ENCODE results near the gene FCRLB.
"Not testable (repeated sequence)": the region's sequence is repeated elsewhere in the genome, so short reads cannot be mapped to it uniquely, and the experiment has no call there.

FCRLB gene

DNA sequence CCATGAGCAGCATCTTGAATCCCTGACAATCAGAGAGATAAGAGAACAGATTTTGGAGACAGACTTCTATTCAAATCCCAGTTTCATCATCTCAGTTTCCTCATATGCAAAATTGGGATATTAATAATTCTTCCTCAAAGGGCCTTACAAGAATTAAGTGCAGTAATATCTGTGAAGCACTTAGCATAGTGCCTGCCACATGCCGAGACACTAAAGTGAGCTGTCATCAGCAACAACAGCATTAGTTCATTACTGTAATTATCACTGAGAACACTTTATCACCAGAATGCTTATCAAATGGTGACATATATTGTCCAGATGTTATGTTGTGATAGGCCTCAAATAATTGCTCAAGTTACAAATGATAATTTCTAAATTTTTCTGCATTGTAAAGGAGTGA, 922 bp upstream of the FCRLB start:
- DNase-seq, result no peak

DNA sequence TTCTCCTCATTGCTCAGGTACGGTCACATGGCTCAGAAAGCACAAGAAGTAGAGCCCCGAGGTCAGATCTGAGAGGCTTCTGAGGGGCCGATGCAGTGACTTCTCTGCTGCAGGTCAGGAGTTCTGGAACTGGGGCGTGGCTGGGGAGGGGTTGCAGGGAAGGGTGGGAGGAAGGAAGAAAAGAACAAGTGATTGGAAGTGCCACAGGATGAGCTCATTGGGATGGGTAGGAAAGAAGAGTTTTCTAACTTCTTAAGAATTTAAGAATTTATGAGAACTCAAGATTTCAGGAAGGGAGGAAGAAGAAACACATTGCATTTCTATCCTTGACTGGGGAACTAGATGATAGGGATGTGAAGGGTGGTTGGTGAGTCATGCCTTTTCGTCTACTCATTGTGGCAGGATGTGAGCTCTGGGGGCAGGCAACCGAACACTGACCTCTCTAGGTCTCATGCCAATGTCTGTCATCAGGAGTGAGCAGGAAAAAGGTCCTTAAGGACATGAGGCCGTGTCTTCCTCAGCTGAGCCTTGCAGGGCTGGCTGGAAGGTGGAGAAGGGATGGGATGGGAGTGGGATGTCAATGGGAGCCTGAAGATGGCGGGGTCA, 497 bp downstream of the FCRLB start:
- DNase-seq, result no peak

DNA sequence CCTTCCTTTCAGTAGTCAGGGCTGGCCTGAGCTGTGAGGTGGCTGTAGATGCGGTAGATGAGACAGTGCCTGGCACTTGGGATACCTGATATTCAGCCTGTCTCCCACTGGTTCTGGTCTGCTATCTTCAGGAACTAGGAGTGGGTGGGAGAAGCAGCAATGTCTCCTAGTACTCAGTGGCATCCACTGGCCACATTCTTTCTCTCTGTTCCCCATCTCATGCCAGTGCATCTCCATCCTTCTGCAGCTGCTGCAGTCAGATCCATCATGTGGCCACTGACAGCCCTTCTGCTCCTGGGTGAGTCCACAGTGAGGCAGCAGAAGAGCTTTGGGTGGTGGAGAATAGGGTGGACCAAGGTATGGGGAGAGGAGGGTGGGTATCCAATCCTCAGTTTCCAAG, 1.1 kb downstream of the FCRLB start:
- no peak for DNase-seq

DNA sequence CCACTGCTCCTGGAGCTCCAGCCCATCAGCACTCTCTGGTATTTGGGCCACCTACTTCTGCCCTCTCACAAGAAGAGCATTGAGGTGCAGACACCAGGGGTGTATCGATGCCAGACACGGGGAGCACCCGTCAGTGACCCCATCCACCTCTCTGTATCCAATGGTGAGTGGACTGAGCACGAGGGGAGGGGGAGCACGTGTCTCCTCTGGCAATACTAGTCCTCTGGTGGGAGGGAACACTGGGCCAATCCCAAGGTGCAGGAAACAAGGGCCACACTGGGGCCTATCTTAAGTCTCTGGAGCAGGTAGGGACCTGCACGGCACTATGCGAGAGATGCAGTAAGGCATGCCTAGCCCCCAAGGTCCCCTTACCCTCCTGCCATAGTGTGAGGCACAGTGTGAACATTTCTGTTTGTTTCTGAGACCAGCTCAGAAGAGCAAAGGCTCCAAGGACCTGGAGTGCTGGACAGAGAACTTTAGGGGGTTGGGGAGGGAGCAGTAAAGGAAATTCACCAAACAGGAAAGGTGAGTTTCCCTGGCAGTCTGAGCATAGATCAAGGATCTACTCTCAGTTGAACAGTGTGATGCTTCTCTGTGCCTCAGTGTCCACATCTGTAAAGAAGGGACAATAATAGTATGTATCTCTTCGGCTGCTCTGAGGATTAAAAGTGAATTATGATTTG, 2.3 kb downstream of the FCRLB start:
- no peak for DNase-seq

DNA sequence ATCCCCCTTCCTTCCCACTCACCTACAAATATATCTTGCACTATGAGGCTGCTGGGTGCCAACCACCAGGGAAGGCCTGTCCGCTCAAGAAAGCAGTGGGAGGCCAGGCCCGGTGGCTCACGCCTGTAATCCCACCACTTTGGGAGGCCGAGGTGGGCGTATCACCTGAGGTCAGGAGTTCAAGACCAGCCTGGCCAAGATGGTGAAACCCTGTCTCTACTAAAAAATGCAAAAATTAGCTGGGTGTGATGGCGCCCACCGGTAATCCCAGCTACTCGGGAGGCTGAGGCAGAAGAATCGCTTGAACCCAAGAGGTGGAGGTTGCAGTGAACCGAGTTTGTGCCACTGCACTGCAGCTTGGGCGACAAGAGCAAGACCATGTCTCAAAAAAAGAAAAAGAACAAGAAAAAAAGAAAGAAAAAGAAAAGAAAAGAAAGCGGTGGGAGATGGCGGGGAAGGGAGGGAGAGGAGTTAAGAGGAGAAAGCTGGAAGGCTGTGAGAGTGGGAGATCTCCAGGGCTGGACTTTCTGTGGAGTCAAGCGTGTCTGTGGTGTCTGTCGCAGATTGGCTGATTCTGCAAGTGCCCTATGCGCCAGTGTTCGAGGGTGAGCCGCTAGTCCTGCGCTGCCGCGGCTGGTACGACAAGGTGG, 4.0 kb downstream of the FCRLB start:
- DNase-seq, result not testable (repeated sequence)

DNA sequence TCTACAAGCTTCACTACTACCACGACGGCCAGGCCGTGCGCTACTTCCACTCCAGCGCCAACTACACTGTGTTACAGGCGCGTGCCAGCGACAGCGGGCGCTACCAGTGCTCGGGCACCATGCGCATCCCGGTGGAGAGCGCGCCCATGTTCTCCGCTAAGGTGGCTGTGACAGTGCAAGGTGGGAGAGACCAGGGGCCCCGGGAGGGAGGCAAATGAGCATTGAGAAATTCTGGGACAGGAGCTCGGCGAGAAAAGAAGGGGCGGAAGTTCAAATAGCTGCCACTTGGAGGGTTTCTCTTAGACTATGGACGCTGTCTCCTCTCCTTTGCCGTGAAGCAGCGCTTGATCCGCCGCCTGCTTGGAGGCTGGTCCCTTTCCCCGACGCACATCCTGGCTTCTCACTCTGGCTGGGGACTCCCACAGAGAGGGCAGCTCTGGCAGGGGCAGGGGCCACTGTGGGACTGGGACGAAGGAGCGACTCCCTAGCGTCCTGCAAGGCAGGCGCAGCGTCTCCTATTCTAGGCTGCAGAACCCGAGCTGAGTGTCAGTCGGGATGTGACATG, 4.6 kb downstream of the FCRLB start:
- DNase-seq, result peak; percentile 12 to 37

DNA sequence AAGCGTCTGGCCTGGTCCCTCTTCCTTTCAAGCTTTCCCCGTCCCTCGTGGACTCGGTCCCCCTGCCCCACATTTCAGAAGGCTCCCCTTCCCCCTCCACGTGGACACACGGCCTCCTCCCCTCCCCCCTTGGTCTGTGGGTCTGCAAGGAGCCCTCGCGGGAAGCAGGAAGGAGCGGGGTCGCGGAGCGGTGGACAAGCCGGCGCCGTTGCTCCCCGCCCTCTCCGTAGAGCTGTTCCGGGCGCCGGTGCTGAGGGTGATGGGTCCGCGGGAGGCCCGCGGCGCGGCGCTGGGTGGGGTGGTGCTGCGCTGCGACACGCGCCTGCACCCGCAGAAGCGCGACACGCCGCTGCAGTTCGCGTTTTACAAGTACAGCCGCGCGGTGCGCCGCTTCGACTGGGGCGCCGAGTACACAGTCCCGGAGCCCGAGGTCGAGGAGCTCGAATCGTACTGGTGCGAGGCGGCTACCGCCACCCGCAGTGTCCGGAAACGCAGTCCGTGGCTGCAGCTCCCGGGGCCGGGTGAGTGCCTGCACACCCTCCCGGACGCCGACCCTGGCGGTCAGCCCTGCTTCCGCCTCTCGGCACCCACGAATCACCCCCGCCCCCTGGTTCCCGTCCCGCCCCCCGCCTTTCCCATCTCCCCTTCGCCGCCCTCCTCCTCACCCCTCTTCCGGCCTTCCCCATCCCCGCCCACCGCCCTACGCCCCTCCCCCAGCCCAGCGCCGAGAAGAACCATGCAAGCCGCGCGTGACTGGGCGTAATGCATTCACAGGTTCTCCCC, 5.3 kb downstream of the FCRLB start:
- DNase-seq, result peak; percentile 56 to 59

DNA sequence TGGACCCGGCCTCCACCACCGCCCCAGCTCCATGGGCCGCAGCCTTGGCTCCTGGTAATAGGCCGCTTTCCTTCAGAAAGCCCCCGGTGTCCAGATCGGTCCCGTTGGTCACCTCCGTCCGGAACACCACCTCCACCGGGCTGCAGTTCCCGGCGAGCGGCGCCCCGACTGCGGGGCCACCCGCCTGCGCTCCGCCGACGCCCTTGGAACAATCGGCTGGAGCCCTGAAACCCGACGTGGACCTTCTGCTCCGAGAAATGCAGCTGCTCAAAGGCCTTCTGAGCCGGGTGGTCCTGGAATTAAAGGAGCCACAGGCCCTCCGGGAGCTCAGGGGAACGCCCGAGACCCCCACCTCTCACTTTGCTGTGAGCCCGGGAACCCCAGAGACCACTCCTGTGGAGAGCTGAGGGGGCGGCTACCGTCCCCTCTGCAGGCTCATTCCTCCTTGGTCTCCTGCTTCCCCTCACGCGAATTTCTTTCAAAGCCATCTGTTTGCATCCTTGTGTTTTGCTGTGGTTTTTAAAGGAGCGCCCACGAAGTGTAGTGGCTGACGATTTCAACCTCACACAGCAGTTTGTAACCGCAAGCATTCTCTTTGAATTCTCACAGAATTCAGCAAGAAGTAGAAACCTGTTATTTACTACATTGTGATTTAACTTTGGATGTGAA, 6.0 kb downstream of the FCRLB start:
- no peak for DNase-seq

DNA sequence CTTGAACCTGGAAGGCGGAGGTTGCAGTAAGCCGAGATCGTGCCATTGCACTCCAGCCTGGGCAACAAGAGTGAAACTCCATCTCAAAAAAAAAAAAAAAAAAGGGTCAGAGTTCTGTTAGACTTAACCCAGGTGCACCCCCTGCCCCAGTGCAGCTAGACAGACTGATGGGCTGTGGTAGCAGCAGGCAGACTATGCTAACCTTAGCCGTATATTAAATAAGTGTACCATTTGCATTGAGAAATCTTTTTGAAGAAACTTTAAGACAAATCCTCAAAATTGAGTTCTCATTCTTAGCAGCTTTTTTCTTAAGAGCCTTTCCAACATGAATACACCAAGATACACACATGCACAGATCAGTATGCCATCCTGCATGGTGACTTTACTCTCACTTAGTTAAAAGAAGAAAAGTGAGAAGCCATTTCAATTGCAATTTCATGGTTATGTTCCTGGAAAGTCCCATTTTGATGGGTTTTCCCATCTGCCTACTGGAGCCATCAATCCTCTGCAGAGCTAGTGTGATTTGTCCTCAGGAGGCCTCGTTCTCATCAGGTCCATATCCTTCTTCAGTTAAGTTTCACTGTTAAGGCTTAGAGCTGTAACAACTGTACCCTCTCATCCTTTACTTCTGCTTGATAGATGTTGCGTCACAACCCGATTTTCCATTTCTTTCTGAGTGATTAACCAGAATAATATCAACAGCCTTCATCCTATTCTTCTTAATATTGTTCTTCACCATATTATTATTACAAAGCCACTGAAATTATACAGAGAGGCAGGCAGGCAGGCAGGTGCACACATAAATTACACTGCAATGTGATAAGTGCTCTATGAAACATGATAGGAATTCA, 7.3 kb downstream of the FCRLB start:
- no peak for DNase-seq

DNA sequence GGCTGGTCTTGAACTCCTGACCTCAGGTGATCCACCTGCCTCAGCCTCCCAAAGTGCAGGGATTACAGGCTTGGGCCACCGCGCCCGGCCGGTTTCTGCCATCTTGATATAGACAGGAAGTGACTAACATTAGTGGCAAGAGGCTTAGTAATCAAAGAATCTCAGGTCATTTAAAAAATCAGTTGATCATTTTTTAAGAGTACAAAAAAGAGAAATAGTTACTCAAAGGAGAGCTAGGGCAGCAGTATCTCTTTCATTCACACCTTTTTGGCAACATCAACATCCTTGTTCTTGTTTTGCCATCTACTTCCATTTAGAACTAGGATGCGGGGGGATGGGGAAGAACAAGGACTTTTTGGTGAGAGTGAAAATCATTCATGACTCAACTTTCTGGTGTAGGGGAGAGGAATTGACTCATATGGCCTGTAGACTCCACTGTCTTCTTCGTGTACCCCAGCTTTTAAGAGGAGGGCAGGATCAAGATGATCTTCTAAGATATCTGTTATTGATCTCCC, 8.8 kb downstream of the FCRLB start:
- no peak for DNase-seq

DNA sequence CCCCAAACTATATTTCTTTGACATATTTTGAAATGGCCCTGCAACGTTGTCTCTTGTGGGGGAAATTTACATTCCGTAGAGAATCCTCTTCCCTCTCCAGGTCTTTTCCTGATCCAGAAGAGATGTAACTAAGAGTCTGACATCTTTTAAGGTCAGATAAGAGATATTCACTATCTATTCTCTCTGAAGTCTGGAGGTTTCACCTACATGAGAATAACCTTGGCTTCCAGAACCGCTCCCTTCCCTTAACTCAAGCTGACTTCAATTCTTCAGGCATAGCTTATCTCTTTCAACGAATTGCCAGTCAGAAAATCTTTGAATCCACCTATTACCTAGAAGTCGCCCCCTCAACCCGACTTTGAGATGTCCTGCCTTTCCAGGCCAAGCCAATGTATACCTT, 9.9 kb downstream of the FCRLB start:
- no peak for DNase-seq

DNA sequence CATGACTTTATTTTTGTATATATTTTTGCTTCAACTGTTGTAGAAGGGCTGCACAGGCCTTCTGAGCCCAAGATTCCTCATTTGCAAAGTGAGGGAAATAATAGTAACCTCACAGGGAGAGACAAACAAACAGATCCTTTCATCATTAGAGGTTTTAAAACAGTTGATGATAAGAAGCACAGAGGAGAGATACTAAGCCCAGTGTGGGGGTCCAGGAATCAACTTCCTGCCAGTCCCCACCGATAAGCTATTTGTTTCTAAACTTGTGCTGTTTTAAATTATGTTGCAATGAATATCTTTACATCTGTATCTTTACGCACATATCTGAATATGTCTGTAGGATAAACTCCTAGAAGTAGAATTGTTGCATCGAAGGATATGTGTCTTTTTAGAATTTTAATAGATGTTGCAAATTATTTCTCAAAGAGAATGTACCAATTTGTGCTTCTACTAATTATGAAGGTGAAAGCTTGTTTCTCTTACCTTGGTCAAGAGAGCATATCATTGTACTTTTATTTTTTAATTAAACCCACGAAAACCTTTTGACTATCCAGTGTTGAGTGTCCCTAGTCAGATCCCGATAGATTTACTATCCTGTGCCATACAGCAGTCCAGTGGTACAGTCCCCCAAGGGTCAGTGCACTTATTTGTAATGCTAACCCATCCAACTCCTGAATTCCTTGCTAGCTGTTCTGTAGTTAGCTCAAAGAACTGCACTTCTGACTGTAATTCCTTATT, 10.8 kb downstream of the FCRLB start:
- DNase-seq, result no peak

DNA sequence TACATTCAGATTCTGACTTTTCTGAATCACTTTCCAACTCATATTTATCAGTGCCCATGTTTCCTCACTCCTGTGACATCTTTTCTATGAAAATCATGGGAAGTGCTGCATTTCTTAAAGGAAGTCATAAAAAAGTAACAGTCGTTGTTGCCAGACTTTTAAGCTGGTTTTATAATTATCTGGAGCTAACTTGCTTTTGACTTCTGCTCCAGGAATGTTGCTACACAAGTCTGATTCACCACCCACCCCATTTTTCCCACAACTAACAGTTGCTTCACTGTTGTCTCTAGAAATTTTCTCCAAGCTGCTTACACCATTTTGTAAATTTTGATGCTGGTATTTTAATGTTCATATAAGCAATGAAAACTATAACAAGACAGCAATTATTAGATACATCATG, 12.2 kb downstream of the FCRLB start:
- DNase-seq, result no peak

DNA sequence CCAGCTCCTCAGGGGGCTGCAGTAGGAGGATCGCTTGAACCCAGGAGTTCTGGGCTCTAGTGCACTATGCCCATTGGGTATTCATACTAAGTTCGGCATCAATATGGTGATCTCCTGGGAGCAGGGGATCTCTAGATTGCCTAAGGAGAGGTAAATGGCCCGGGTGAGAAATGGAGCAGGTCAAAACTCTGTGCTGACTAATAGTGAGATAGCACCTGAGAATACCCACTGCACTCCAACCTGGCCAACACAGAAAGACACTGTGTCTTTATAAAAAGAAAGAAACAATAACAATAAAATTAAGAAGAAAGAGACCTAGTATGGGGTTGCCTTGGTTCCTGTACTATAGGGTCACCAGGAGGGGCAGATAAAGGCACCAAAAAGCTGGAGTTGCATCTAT, 14.5 kb downstream of the FCRLB start:
- DNase-seq, result no peak

DNA sequence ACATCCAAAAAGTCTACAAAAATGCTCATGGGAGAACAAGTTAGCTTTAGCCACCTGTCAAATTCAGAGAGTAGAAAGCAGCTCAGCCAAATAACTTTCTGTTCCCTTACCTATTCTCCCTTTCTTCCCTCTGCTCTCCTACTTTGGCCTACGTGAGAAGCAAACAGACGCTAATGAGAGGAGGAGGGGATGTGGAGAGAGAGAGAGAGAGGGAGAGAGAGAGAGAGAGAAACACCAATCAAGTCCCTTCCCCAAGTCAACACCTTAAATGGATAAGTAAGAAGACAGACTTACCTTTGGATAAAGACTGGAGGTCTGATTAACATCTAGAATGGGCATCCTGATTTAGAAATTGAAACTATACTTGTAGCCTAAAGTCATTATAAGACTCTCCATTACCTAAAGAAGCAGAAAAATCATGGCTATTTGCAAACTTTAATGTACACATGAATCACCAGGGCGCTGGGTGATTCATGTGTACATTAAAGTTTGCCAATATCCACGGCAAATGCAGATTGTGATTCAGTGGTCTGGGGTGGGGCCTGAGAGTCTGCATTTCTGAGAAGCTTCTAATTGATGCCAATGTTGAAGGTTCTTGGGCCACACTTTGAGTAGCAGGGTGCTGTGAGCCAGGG, 15.1 kb downstream of the FCRLB start:
- DNase-seq, result no peak

DNA sequence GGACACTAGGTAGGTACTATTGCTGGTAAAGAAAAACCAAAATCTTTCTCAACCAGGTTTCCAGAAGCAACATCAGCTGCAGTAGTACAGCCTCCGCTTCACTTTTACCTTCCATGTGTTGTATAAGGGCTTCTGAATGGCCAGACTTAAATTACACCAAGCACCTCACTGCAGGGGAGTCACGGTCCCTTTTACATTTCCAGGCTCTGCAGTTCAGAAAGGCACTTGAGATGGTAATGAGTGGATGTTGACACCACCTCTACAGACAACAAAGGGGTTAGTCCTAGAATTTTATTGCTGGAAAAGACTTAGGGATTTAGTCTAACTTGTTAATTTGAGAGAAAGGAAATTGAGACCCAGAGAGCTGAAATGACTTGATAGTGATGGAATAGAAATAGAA, 16.3 kb downstream of the FCRLB start:
- no peak for DNase-seq

DNA sequence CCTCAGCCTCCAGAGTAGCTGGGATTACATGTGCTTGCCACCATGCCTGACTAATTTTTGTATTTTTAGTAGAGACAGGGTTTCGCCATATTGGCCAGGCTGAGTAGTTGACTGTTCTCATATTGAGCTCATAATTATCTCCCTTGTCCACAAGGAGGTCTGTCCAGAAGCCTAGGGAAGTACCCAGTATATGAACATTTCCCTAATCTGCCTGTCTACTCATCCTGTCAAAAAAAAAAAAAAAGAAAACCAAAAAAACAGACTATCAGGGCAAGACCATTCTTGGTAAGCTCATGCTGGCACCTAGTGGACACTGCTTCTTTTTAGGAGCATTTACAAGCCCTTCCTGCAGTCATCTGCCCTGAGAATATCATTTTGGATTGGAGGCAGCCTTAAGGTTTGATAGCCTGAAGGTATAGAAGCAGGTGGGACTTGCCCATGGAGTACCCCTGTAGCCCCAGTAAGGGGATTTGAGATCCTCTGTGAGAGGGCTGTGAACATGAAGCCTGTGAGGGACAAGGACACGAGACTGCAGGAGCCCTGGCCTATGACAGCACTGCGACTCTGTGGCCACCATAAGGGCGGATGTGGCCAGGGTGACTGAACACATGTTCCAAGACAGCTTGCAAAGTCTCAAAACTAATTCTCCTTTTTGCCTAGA, 17.4 kb downstream of the FCRLB start:
- DNase-seq, result peak; percentile 18 to 42

DNA sequence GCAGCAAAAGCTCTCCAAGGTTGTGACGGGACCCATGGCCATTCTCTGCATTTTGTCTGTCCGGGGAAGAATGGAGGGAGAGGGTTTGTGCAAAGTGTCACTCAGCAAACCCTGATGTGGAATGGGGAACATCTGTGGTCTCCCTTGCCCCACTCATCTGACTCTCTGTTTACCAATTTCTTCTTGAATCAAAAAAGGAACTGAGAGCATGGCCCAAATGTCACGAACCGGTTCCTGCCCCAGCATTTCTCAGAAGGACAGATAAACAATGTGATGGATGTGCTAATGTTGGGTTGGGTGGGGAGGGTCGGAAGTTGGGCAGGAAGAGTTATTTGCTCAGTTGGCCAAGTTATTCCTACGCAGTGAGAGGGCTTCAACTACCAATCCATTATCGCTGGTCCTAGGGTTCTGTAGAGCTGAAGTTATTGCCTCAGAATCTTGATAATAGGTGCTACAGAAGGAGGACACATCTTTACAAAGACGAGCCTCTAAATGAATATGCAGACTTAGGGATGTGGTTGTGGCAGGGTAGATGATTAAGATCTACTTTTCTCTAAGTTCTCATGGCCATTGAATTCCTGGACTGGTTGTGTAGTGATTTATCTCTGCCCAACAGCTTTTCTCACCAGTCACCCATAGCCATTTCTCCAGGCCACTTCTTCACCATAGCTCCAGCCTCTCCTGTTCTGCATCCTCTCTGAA, 18.7 kb downstream of the FCRLB start:
- no peak for DNase-seq

DNA sequence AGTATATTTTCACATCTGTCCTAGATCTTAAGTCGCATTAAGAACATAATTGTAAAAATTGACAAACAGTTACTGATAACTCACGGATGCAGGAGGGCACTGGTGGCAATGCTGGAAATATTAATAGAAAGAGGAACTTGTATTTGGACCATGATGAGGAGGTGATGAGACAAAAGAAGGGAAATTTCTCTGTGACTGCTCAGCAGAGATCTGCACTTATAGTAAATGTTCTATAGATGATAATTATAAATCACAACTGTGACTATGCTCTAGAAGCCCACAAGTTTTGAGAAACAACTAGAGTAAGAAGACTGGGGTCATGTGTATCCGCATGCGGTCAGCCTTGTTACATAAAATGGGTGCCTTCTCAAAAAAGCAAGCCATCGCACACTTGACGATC, 19.6 kb downstream of the FCRLB start:
- DNase-seq, result no peak

All from NCI-H2081 (cell line).